Vagina (tissue), 2 donors: ENCODE results near the gene SUDS3.

ENCODE experiments used
- POLR2A ChIP-seq, 2 donors: fragments of 450-650 bp; IDR thresholded peaks; one replicate each; pipeline ENCODE4 v1.6.1; 2017; ENCODE audit warnings: antibody characterized with exemption in 2 of 2, mild to moderate bottlenecking in 2 of 2, moderate library complexity in 2 of 2
- TF ChIP-seq, protein P1 (sequence below), 3 experiments: fragments of 450-650 bp in 2 of 3; fragments of 200-600 bp in 1 of 3; sonication (generic) in 1 of 3; IDR thresholded peaks; one replicate each; pipeline ENCODE4 v1.5.1; 2017 to 2019; ENCODE audit warnings: antibody characterized with exemption in 3 of 3, mild to moderate bottlenecking in 2 of 3, moderate library complexity in 2 of 3

DNA sequence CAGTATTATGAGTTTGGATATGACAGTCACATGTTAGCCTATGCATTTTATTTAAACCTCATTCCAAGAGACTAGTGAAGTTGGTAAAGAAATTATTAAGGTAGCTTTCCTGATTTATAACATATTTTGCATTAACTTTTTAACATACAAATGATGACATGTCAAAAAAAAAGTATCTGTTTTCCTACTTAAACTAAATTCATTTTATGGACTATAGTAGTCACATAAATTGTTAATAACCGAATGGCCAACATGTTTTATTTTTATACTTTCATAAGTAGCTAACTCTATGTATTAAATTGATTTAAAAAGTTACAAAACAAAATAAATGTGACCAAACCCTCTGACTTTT lies 18.4 kb upstream of the SUDS3 start:
- TF ChIP-seq, protein P1, sequence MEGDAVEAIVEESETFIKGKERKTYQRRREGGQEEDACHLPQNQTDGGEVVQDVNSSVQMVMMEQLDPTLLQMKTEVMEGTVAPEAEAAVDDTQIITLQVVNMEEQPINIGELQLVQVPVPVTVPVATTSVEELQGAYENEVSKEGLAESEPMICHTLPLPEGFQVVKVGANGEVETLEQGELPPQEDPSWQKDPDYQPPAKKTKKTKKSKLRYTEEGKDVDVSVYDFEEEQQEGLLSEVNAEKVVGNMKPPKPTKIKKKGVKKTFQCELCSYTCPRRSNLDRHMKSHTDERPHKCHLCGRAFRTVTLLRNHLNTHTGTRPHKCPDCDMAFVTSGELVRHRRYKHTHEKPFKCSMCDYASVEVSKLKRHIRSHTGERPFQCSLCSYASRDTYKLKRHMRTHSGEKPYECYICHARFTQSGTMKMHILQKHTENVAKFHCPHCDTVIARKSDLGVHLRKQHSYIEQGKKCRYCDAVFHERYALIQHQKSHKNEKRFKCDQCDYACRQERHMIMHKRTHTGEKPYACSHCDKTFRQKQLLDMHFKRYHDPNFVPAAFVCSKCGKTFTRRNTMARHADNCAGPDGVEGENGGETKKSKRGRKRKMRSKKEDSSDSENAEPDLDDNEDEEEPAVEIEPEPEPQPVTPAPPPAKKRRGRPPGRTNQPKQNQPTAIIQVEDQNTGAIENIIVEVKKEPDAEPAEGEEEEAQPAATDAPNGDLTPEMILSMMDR (IDR thresholded peaks at IDR 0.05): no peak
- TF ChIP-seq POLR2A (IDR thresholded peaks at IDR 0.05): no peak
